ENCODE measurements around the gene ISG20.
A peak's percentile ranks its signal among the peaks of the same experiment; 100 is the strongest.

The ISG20 gene

GRCh38 chr15:88638626-88639372 lies at the start of gene ISG20:
TSS of gene ISG20 (plus strand) at chr15:88639016. CDS start at chr15:88639367, 351 bp downstream.
- Histone ChIP-seq H3K4me3 (ENCODE audit: low read length) (peak within 1 kb of the TSS; percentile 44), H3K27me3 (ENCODE audit: control insufficient read depth, insufficient read depth, low read length) (no peaks in the 10 kb centered on the region), H3K9ac (ENCODE audit: low read length) (peak within 1 kb of the TSS; percentile 29), H3K9me3 (ENCODE audit: control insufficient read depth, low read depth, low read length) (no peaks in the 10 kb centered on the region), H3K27ac (ENCODE audit: low read length) (no peak within 1 kb of the TSS), H3K36me3 (ENCODE audit: control insufficient read depth, low read depth, low read length) (peaks cover 7% of the 10 kb centered on the region), H3K4me1 (ENCODE audit: control insufficient read depth, low read depth, low read length) (peaks cover 13% of the 10 kb centered on the region)

GRCh38 chr15:88590759-88591158 lies 48.1 kb upstream of the ISG20 start:
- Histone ChIP-seq H3K9ac (ENCODE audit: low read length) (no peak overlapping the region), H3K4me3 (ENCODE audit: low read length) (no peak overlapping the region), H3K27me3 (ENCODE audit: control insufficient read depth, insufficient read depth, low read length) (no peaks in the 10 kb centered on the region), H3K27ac (ENCODE audit: low read length) (no peak overlapping the region), H3K4me1 (ENCODE audit: control insufficient read depth, low read depth, low read length) (no peaks in the 10 kb centered on the region), H3K36me3 (ENCODE audit: control insufficient read depth, low read depth, low read length) (no peaks in the 10 kb centered on the region), H3K9me3 (ENCODE audit: control insufficient read depth, low read depth, low read length) (no peaks in the 10 kb centered on the region)

GRCh38 chr15:88591384-88591783 lies 47.4 kb upstream of the ISG20 start:
- no peak overlapping the region for H3K9ac ChIP-seq (ENCODE audit: low read length)
- H3K4me1 ChIP-seq (ENCODE audit: control insufficient read depth, low read depth, low read length): no peaks in the 10 kb centered on the region
- H3K36me3 ChIP-seq (ENCODE audit: control insufficient read depth, low read depth, low read length): no peaks in the 10 kb centered on the region
- no peak overlapping the region for H3K4me3 ChIP-seq (ENCODE audit: low read length)
- no peaks in the 10 kb centered on the region for H3K9me3 ChIP-seq (ENCODE audit: control insufficient read depth, low read depth, low read length)
- no peaks in the 10 kb centered on the region for H3K27me3 ChIP-seq (ENCODE audit: control insufficient read depth, insufficient read depth, low read length)
- no peak overlapping the region for H3K27ac ChIP-seq (ENCODE audit: low read length)

GRCh38 chr15:88603885-88604284 lies 34.9 kb upstream of the ISG20 start:
- H3K4me1 ChIP-seq (ENCODE audit: control insufficient read depth, low read depth, low read length): peaks cover 16% of the 10 kb centered on the region
- peak overlapping the region; percentile 41 for H3K4me3 ChIP-seq (ENCODE audit: low read length)
- H3K27ac ChIP-seq (ENCODE audit: low read length): no peak overlapping the region
- peaks cover 71% of the 10 kb centered on the region for H3K27me3 ChIP-seq (ENCODE audit: control insufficient read depth, insufficient read depth, low read length)
- no peaks in the 10 kb centered on the region for H3K36me3 ChIP-seq (ENCODE audit: control insufficient read depth, low read depth, low read length)
- no peak overlapping the region for H3K9ac ChIP-seq (ENCODE audit: low read length)
- H3K9me3 ChIP-seq (ENCODE audit: control insufficient read depth, low read depth, low read length): no peaks in the 10 kb centered on the region

- Histone ChIP-seq H3K27ac (ENCODE audit: low read length) (no peak overlapping the region), H3K9ac (ENCODE audit: low read length) (no peak overlapping the region), H3K27me3 (ENCODE audit: control insufficient read depth, insufficient read depth, low read length) (peaks cover 77% of the 10 kb centered on the region), H3K4me3 (ENCODE audit: low read length) (peak overlapping the region; percentile 41), H3K36me3 (ENCODE audit: control insufficient read depth, low read depth, low read length) (no peaks in the 10 kb centered on the region), H3K9me3 (ENCODE audit: control insufficient read depth, low read depth, low read length) (no peaks in the 10 kb centered on the region), H3K4me1 (ENCODE audit: control insufficient read depth, low read depth, low read length) (peaks cover 20% of the 10 kb centered on the region)
Measured at GRCh38 chr15:88604381-88605188, 34.2 kb upstream of the ISG20 start.

- Histone ChIP-seq H3K4me1 (ENCODE audit: control insufficient read depth, low read depth, low read length) (peaks cover 28% of the 10 kb centered on the region), H3K27me3 (ENCODE audit: control insufficient read depth, insufficient read depth, low read length) (peaks cover 85% of the 10 kb centered on the region), H3K9me3 (ENCODE audit: control insufficient read depth, low read depth, low read length) (no peaks in the 10 kb centered on the region), H3K4me3 (ENCODE audit: low read length) (peak overlapping the region; percentile 41), H3K9ac (ENCODE audit: low read length) (no peak overlapping the region), H3K36me3 (ENCODE audit: control insufficient read depth, low read depth, low read length) (no peaks in the 10 kb centered on the region), H3K27ac (ENCODE audit: low read length) (no peak overlapping the region)
Measured at GRCh38 chr15:88605189-88606069, 33.4 kb upstream of the ISG20 start.

- H3K27ac ChIP-seq (ENCODE audit: low read length): no peak overlapping the region
- no peak overlapping the region for H3K9ac ChIP-seq (ENCODE audit: low read length)
- peaks cover 93% of the 10 kb centered on the region for H3K27me3 ChIP-seq (ENCODE audit: control insufficient read depth, insufficient read depth, low read length)
- H3K36me3 ChIP-seq (ENCODE audit: control insufficient read depth, low read depth, low read length): no peaks in the 10 kb centered on the region
- peaks cover 34% of the 10 kb centered on the region for H3K4me1 ChIP-seq (ENCODE audit: control insufficient read depth, low read depth, low read length)
- peak overlapping the region; percentile 41 for H3K4me3 ChIP-seq (ENCODE audit: low read length)
- no peaks in the 10 kb centered on the region for H3K9me3 ChIP-seq (ENCODE audit: control insufficient read depth, low read depth, low read length)
Measured at GRCh38 chr15:88606070-88606794, 32.6 kb upstream of the ISG20 start.

- Histone ChIP-seq H3K9ac (ENCODE audit: low read length) (no peak overlapping the region), H3K27me3 (ENCODE audit: control insufficient read depth, insufficient read depth, low read length) (peaks cover 92% of the 10 kb centered on the region), H3K4me1 (ENCODE audit: control insufficient read depth, low read depth, low read length) (peaks cover 48% of the 10 kb centered on the region)
Measured at GRCh38 chr15:88607951-88608350, 30.9 kb upstream of the ISG20 start.

GRCh38 chr15:88608607-88609181 lies 30.1 kb upstream of the ISG20 start:
- peaks cover 49% of the 10 kb centered on the region for H3K4me1 ChIP-seq (ENCODE audit: control insufficient read depth, low read depth, low read length)
- peaks cover 90% of the 10 kb centered on the region for H3K27me3 ChIP-seq (ENCODE audit: control insufficient read depth, insufficient read depth, low read length)
- H3K27ac ChIP-seq (ENCODE audit: low read length): no peak overlapping the region
- no peaks in the 10 kb centered on the region for H3K36me3 ChIP-seq (ENCODE audit: control insufficient read depth, low read depth, low read length)
- no peaks in the 10 kb centered on the region for H3K9me3 ChIP-seq (ENCODE audit: control insufficient read depth, low read depth, low read length)
- no peak overlapping the region for H3K9ac ChIP-seq (ENCODE audit: low read length)
- no peak overlapping the region for H3K4me3 ChIP-seq (ENCODE audit: low read length)

More at GRCh38 chr15:88607951-88608350, 30.9 kb upstream of the ISG20 start:
- no peak overlapping the region for H3K27ac ChIP-seq (ENCODE audit: low read length)
- H3K4me3 ChIP-seq (ENCODE audit: low read length): no peak overlapping the region
- no peaks in the 10 kb centered on the region for H3K36me3 ChIP-seq (ENCODE audit: control insufficient read depth, low read depth, low read length)
- H3K9me3 ChIP-seq (ENCODE audit: control insufficient read depth, low read depth, low read length): no peaks in the 10 kb centered on the region

GRCh38 chr15:88609344-88610090 lies 29.3 kb upstream of the ISG20 start:
- Histone ChIP-seq H3K4me1 (ENCODE audit: control insufficient read depth, low read depth, low read length) (peaks cover 52% of the 10 kb centered on the region), H3K4me3 (ENCODE audit: low read length) (no peak overlapping the region), H3K9ac (ENCODE audit: low read length) (no peak overlapping the region), H3K9me3 (ENCODE audit: control insufficient read depth, low read depth, low read length) (no peaks in the 10 kb centered on the region), H3K27me3 (ENCODE audit: control insufficient read depth, insufficient read depth, low read length) (peaks cover 90% of the 10 kb centered on the region), H3K36me3 (ENCODE audit: control insufficient read depth, low read depth, low read length) (no peaks in the 10 kb centered on the region), H3K27ac (ENCODE audit: low read length) (no peak overlapping the region)
